ENCODE measurements around the gene SENP8.

Gene SENP8

DNA sequence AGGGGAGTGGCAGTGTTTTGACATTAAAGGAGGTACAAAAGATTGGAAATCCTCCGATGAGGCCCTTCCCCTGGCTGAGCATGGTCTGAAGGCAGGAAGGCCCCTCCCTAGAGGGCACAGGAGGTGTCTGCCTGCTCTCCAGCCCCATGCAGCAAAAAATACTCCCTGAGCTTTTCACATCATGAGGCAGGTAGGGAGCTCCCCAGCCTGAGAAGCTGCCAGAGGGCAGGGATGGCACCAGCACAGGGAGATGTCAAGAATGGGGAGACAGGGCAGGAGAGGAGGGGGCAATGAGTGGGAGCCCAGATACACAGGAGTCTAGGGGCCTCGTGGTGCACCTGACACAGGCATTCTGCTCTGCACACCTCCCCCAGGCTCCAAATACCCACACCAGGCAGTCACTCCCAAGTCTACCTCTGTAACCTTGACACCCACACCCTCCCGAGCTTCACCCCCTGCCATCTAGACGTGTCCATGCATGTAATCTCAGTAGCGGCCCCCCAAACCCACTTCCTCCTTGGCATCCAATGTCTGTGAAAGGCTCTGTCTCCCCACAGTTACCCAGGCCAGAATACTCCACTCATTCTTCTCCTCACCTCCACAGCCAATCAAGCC lies 56.5 kb downstream of the SENP8 start:
- DNase-seq (ENCODE audit: extremely low read depth, insufficient read length), result no peak
- Histone ChIP-seq H3K36me3 (ENCODE audit: control insufficient read depth, insufficient read depth, low read length) (no peaks in the 10 kb centered on the region), H3K4me3 (replicated peaks; ENCODE audit: low read depth, low read length) (no peak overlapping the region), H3K27me3 (replicated peaks; ENCODE audit: control insufficient read depth, insufficient read depth, low read length) (no peaks in the 10 kb centered on the region; the same call in 1 of the 2 replicates)
- TF ChIP-seq, protein P1, sequence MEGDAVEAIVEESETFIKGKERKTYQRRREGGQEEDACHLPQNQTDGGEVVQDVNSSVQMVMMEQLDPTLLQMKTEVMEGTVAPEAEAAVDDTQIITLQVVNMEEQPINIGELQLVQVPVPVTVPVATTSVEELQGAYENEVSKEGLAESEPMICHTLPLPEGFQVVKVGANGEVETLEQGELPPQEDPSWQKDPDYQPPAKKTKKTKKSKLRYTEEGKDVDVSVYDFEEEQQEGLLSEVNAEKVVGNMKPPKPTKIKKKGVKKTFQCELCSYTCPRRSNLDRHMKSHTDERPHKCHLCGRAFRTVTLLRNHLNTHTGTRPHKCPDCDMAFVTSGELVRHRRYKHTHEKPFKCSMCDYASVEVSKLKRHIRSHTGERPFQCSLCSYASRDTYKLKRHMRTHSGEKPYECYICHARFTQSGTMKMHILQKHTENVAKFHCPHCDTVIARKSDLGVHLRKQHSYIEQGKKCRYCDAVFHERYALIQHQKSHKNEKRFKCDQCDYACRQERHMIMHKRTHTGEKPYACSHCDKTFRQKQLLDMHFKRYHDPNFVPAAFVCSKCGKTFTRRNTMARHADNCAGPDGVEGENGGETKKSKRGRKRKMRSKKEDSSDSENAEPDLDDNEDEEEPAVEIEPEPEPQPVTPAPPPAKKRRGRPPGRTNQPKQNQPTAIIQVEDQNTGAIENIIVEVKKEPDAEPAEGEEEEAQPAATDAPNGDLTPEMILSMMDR (IDR thresholded peaks at IDR 0.05; ENCODE audit: insufficient read depth, low read length, poor library complexity, severe bottlenecking), result no peak

DNA sequence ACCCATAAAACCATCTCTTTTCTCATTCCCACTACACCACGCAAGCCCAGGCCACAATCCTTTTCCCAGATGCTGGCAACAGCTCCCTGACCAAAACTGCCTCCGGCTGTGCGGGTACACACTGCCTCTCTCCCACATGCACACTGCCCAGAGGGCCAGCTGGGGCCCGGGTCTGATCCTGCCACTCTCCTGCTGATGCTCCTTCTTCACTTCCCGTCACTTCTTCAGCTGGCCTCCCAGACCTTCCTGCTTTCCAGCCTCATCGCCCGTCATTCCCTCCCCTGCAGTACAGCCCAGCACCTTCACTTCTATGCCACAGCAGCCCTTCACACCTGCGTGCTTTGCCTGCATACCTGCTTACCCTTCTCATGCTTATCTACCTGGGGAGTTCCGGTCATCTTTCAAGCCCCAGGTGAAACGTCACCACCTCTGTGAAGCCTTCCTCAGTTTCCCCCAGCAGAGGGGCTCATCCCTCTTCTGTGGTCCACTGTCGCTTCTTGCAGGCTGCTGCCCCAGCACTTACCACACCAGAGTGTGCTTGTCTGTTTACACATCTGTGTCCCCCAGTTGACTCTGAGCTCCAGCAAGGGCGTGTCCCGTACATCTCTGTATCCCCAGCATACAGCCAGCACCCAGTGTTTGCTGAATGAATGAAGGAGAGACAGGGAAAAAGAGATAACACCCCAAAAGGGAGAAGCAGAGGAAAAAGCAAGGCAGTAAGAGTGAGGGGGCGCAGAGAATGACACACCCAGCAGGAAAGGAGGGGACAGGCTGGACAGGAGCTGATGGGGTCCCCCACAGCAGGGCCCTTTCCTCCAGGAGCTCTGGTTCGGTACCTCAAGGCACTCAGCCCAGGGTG lies 57.2 kb downstream of the SENP8 start:
- Histone ChIP-seq H3K27me3 (replicated peaks; ENCODE audit: control insufficient read depth, insufficient read depth, low read length) (no peaks in the 10 kb centered on the region; the same call in 1 of the 2 replicates), H3K36me3 (ENCODE audit: control insufficient read depth, insufficient read depth, low read length) (no peaks in the 10 kb centered on the region), H3K4me3 (replicated peaks; ENCODE audit: low read depth, low read length) (no peak overlapping the region)
- TF ChIP-seq, protein P1 (IDR thresholded peaks at IDR 0.05; ENCODE audit: insufficient read depth, low read length, poor library complexity, severe bottlenecking), result no peak
- DNase-seq (ENCODE audit: extremely low read depth, insufficient read length), result no peak

DNA sequence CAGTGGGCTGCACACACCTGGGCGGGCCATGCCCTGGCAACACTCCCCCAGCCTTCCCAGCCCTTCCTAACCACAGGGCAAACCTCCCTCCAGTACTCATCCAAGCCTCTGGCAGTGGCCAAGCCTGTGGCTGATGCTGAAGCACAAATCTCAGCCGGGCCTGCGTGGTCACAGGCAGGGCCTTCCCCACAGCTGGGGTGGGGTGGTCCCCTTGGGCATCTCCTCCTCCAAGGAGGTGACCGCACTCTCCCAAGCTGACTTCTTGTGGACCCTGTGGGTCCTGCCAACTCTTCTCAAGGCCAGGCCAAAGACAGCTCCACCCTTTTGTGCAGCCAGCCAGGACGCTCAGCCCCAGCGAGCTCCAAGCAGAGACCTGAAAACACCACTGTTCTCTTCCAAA lies 58.0 kb downstream of the SENP8 start:
- TF ChIP-seq, protein P1 (IDR thresholded peaks at IDR 0.05; ENCODE audit: insufficient read depth, low read length, poor library complexity, severe bottlenecking), result no peak

DNA sequence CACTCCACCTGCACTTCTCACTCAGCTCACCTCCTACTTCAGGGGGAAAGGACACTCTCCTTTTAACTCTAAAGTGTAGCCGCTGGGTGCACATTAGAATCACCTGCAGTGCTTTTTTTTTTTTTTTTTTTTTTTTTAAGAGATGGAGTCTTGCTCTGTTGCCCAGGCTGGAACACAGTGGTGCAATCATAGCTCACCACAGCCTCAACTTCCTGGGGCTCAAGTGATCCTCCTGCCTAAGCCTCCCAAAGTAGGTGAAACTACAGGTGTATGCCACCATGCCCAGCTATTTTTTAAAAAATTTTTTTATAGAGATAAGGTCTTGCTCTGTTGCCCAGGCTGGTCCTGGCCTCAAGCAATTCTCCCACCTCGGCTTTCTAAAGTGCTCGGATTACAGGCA lies 58.5 kb downstream of the SENP8 start:
- H3K27me3 ChIP-seq (replicated peaks; ENCODE audit: control insufficient read depth, insufficient read depth, low read length), result no peaks in the 10 kb centered on the region; the same call in none of the 2 replicates
- TF ChIP-seq, protein P1 (IDR thresholded peaks at IDR 0.05; ENCODE audit: insufficient read depth, low read length, poor library complexity, severe bottlenecking), result no peak
- no peak for DNase-seq (ENCODE audit: extremely low read depth, insufficient read length)
- H3K4me3 ChIP-seq (replicated peaks; ENCODE audit: low read depth, low read length), result no peak overlapping the region
- H3K36me3 ChIP-seq (ENCODE audit: control insufficient read depth, insufficient read depth, low read length), result no peaks in the 10 kb centered on the region

More for the DNA sequence above, 58.0 kb downstream of the SENP8 start:
- no peaks in the 10 kb centered on the region; the same call in 1 of the 2 replicates for H3K27me3 ChIP-seq (replicated peaks; ENCODE audit: control insufficient read depth, insufficient read depth, low read length)
- no peaks in the 10 kb centered on the region for H3K36me3 ChIP-seq (ENCODE audit: control insufficient read depth, insufficient read depth, low read length)
- H3K4me3 ChIP-seq (replicated peaks; ENCODE audit: low read depth, low read length), result no peak overlapping the region
- no peak for DNase-seq (ENCODE audit: extremely low read depth, insufficient read length)

DNA sequence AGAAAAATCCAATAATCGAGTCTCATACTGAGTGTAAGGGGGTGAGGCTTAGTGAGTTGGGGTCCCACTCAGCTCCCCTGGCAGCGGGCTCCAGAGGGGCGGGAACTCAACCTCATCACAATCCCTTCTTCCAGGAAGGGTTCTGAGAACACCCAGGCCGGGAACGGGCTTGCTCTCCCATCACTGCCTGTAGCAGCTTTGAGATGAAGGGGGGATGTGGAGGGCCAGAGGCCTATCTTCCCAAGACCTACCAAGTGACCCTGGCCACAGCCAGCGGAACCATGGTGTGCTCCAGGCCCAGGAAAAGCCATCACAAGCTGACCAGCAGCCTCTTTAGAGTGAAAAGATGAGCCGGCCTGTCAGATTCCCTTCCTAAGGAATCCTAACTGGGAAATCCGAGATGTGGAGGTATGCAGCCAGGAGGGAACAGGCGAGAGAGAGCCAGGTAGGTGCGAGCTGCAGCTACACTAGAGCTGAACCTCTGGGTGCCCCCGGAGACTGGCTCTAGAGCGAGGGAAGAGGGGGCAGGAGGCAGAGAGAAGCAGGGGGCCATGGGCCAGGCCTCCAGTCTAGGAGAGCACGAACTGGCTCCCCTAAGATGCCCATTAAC lies 60.9 kb downstream of the SENP8 start:
- H3K36me3 ChIP-seq (ENCODE audit: control insufficient read depth, insufficient read depth, low read length), result no peaks in the 10 kb centered on the region
- TF ChIP-seq, protein P1 (IDR thresholded peaks at IDR 0.05; ENCODE audit: insufficient read depth, low read length, poor library complexity, severe bottlenecking), result no peak
- no peaks in the 10 kb centered on the region; the same call in none of the 2 replicates for H3K27me3 ChIP-seq (replicated peaks; ENCODE audit: control insufficient read depth, insufficient read depth, low read length)
- no peak overlapping the region for H3K4me3 ChIP-seq (replicated peaks; ENCODE audit: low read depth, low read length)
- no peak for DNase-seq (ENCODE audit: extremely low read depth, insufficient read length)

Measured in GM06990 (cell line).